Mesendoderm (in vitro differentiated cells): ENCODE results near the gene FAM25A.
"Not testable (repeated sequence)": the region's sequence is repeated elsewhere in the genome, so short reads cannot be mapped to it uniquely, and the experiment has no call there.

Source experiments
- DNase-seq: peaks from one replicate; pipeline ENCODE4 v3.0.0; 2013
- H2AK5ac ChIP-seq: 2 replicates; pipeline ENCODE4 v1.6.1; 2013; ENCODE audit warnings: low read length, inconsistent platforms
- H2BK120ac ChIP-seq: 2 replicates; pipeline ENCODE4 v1.6.1; 2013; ENCODE audit warnings: low read depth, mild to moderate bottlenecking, low read length, moderate library complexity, mixed read lengths
- H2BK15ac ChIP-seq: replicated peaks from 2 replicates; pipeline ENCODE4 v1.6.1; 2013; ENCODE audit warnings: low read depth, mild to moderate bottlenecking, moderate library complexity
- H2BK5ac ChIP-seq: 2 replicates; pipeline ENCODE4 v1.6.1; 2013; ENCODE audit warnings: low read length, inconsistent platforms
- H3K18ac ChIP-seq: 2 replicates; pipeline ENCODE4 v1.6.1; 2013; ENCODE audit warnings: mild to moderate bottlenecking, low read length, mixed read lengths
- H3K23ac ChIP-seq: one replicate; pipeline ENCODE4 v1.6.1; 2013; ENCODE audit warnings: low read length
- H3K27ac ChIP-seq: 2 replicates; pipeline ENCODE4 v1.5.1; 2013; ENCODE audit warnings: low read depth, mild to moderate bottlenecking, inconsistent platforms, low read length, moderate library complexity
- H3K27me3 ChIP-seq: 2 replicates; pipeline ENCODE4 v1.6.1; 2013; ENCODE audit warnings: low read length, control low read depth, mild to moderate bottlenecking, inconsistent platforms; ENCODE audit not compliant: insufficient read depth, poor library complexity
- H3K36me3 ChIP-seq: 2 replicates; pipeline ENCODE4 v1.6.1; 2013; ENCODE audit warnings: low read length, inconsistent platforms; ENCODE audit not compliant: control insufficient read depth, insufficient read depth
- H3K4ac ChIP-seq: one replicate; pipeline ENCODE4 v1.6.1; 2013; ENCODE audit warnings: low read depth, mild to moderate bottlenecking, low read length, moderate library complexity
- H3K4me1 ChIP-seq: 2 replicates; pipeline ENCODE4 v1.6.1; 2013; ENCODE audit warnings: low read depth, low read length, inconsistent platforms; ENCODE audit not compliant: control insufficient read depth
- H3K4me2 ChIP-seq: 2 replicates; pipeline ENCODE4 v1.6.1; 2013; ENCODE audit warnings: low read length
- H3K4me3 ChIP-seq: 2 replicates; pipeline ENCODE4 v1.5.1; 2013; ENCODE audit warnings: mild to moderate bottlenecking, low read length
- H3K56ac ChIP-seq: one replicate; pipeline ENCODE4 v1.6.1; 2013; ENCODE audit warnings: low read length
- H3K79me1 ChIP-seq: 2 replicates; pipeline ENCODE4 v1.6.1; 2013; ENCODE audit warnings: low read length, inconsistent platforms
- H3K79me2 ChIP-seq: 2 replicates; pipeline ENCODE4 v1.6.1; 2013; ENCODE audit warnings: mild to moderate bottlenecking, low read length; ENCODE audit not compliant: control insufficient read depth, insufficient read depth
- H3K9ac ChIP-seq: 2 replicates; pipeline ENCODE4 v1.6.1; 2013; ENCODE audit warnings: low read length, inconsistent platforms
- H4K5ac ChIP-seq: one replicate; pipeline ENCODE4 v1.6.1; 2013; ENCODE audit warnings: low read length
- H4K8ac ChIP-seq: one replicate; pipeline ENCODE4 v1.6.1; 2013; ENCODE audit warnings: low read depth, mild to moderate bottlenecking, control low read depth, low read length, moderate library complexity
- WGBS: extraction: QIAGEN DNeasy Blood & Tissue Kit; methylation state at CpG from one replicate; pipeline ENCODE4 v1.1.7; 2013; ENCODE audit warnings: low lambda C conversion rate, missing lambda C conversion rate; ENCODE audit not compliant: insufficient coverage; ENCODE audit errors: extremely low coverage; 5-methylcytosine and 5-hydroxymethylcytosine counted together

FAM25A gene

DNA sequence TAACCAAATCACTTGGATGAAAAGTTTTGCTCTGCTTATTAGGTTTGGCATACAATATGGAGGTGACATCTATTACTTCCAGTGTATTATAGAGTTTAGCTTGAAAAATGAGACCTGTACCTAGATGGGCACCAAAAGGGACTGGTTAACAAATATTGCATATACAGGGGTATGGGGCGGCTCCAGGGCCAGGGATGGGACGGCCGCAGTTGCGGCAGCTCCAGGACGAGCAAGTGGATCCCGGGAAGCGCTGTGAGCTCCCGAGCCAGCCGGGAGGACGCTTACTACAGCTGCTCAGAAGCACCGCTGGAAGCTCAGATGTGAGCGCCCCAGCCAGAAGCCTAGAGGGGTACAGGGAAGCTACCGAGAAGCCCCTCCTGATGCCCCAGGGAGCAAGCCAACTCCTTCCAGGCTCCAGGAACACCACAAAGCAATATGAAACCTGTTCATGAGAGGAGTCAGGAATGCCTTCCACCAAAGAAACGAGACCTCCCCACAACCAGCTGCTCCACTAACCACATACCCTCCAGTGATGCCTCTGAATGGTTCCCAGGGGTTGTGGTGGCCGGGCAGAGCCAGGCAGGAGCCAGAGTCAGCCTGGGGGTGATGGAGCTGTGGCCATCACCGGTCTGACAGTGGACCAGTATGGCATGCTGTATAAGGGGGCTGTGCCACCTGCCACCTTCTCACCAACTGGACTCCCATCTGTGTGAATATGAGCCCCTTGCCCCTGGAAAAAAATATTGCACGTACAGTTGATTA, 6.8 kb downstream of the FAM25A start:
- not testable (repeated sequence) for H3K4me1 ChIP-seq, H3K36me3 ChIP-seq, H3K79me2 ChIP-seq, H4K5ac ChIP-seq, DNase-seq, H3K4me3 ChIP-seq, H4K8ac ChIP-seq, H2BK5ac ChIP-seq, H2BK15ac ChIP-seq, H3K27ac ChIP-seq, H3K27me3 ChIP-seq, H3K79me1 ChIP-seq, H3K4me2 ChIP-seq, H3K56ac ChIP-seq, H2AK5ac ChIP-seq, H3K9ac ChIP-seq, H3K23ac ChIP-seq, H2BK120ac ChIP-seq
- peak overlapping the region; percentile 14 for H3K18ac ChIP-seq
- whole genome bisulfite sequencing, result no CpG with 5 or more reads among the region's 17 CpGs
- peak overlapping the region; percentile 65 for H3K4ac ChIP-seq

DNA sequence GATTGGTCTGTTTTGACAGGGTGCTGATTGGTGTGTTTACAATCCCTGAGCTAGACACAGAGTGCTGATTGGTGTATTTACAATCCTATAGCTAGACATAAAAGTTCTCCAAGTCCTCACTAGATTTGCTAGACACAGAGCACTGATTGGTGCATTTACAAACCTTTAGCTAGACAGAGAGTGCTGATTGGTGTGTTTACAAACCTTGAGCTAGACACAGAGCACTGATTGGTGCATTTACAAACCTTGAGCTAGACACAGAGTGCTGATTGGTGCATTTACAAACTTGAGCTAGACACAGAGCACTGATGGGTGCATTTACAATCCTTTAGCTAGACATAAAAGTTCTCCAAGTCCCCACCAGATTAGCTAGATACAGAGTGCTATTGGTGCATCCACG, 10.3 kb downstream of the FAM25A start:
- H2AK5ac ChIP-seq, H3K23ac ChIP-seq, H3K27me3 ChIP-seq, H3K27ac ChIP-seq, H3K4me3 ChIP-seq, H2BK15ac ChIP-seq, H3K18ac ChIP-seq, H4K8ac ChIP-seq, H3K9ac ChIP-seq, H3K79me2 ChIP-seq, H4K5ac ChIP-seq, H3K4ac ChIP-seq, H2BK5ac ChIP-seq, H3K4me1 ChIP-seq, H3K36me3 ChIP-seq, H3K4me2 ChIP-seq, H3K56ac ChIP-seq, H3K79me1 ChIP-seq, H2BK120ac ChIP-seq, DNase-seq: not testable (repeated sequence)
- WGBS, result no CpG with 5 or more reads among the region's 1 CpG

GRCh38 chr10:87030912-87031635, 11.0 kb downstream of the FAM25A start:
- DNase-seq, result peak; percentile 10
- H3K4me3 ChIP-seq, result no peak overlapping the region
- H3K27me3 ChIP-seq, result no peaks in the 10 kb centered on the region
- no peak overlapping the region for H3K18ac ChIP-seq
- H3K79me2 ChIP-seq, result no peaks in the 10 kb centered on the region
- no peak overlapping the region for H3K23ac ChIP-seq
- no peak overlapping the region for H3K4ac ChIP-seq
- H4K8ac ChIP-seq, result no peak overlapping the region
- H3K27ac ChIP-seq, result no peak overlapping the region
- no peak overlapping the region for H2AK5ac ChIP-seq
- no peak overlapping the region for H2BK15ac ChIP-seq
- H2BK5ac ChIP-seq, result no peak overlapping the region
- H3K4me1 ChIP-seq, result peaks cover 1% of the 10 kb centered on the region
- H4K5ac ChIP-seq, result no peak overlapping the region
- no peak overlapping the region for H3K56ac ChIP-seq
- H3K9ac ChIP-seq, result no peak overlapping the region
- H3K36me3 ChIP-seq, result no peaks in the 10 kb centered on the region
- WGBS, result no CpG with 5 or more reads among the region's 28 CpGs
- no peak overlapping the region for H3K4me2 ChIP-seq
- H3K79me1 ChIP-seq, result no peaks in the 10 kb centered on the region
- no peak overlapping the region for H2BK120ac ChIP-seq

GRCh38 chr10:87036623-87037022, 16.5 kb downstream of the FAM25A start:
- WGBS, result no CpG with 5 or more reads among the region's 1 CpG
- no peak overlapping the region for H2BK120ac ChIP-seq
- no peak overlapping the region for H3K23ac ChIP-seq

DNA sequence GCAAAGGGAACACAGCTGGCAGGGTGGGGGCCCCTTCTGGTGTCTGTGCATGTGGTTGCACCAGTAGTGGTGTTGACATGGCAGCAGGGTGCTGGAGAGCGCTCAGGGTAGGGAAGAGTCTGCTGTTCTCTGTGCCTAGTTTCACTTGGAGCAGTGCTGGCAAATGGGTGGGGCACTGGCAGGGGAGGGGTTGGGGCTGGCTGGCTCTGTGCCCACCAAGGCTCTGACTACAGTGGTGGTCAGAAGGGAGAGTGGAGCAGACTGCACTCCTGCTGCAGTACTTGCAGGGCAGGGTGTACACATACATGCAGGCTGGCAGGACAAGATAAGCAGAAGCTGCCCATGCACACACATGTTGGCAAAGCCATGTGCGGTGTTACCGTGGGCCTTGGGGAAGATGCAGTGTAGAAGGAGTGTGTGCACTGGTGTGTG, 18.2 kb downstream of the FAM25A start:
- H3K4me2 ChIP-seq, result no peak overlapping the region
- H3K56ac ChIP-seq, result no peak overlapping the region
- H3K27ac ChIP-seq, result no peak overlapping the region
- no peak overlapping the region for H4K5ac ChIP-seq
- no peak overlapping the region for H2BK120ac ChIP-seq
- DNase-seq, result no peak
- no peak overlapping the region for H3K23ac ChIP-seq
- no peaks in the 10 kb centered on the region for H3K4me1 ChIP-seq
- H4K8ac ChIP-seq, result no peak overlapping the region
- H3K18ac ChIP-seq, result no peak overlapping the region
- H3K9ac ChIP-seq, result no peak overlapping the region
- WGBS, result no CpG with 5 or more reads among the region's 3 CpGs
- no peaks in the 10 kb centered on the region for H3K36me3 ChIP-seq
- no peak overlapping the region for H3K4me3 ChIP-seq
- no peaks in the 10 kb centered on the region for H3K79me2 ChIP-seq
- H3K27me3 ChIP-seq, result no peaks in the 10 kb centered on the region
- H2BK15ac ChIP-seq, result no peak overlapping the region
- H3K4ac ChIP-seq, result no peak overlapping the region
- H3K79me1 ChIP-seq, result no peaks in the 10 kb centered on the region
- H2AK5ac ChIP-seq, result no peak overlapping the region
- H2BK5ac ChIP-seq, result no peak overlapping the region

More at GRCh38 chr10:87036623-87037022, 16.5 kb downstream of the FAM25A start:
- H3K4me3 ChIP-seq, result no peak overlapping the region
- no peaks in the 10 kb centered on the region for H3K79me1 ChIP-seq
- H4K5ac ChIP-seq, result no peak overlapping the region
- H3K79me2 ChIP-seq, result no peaks in the 10 kb centered on the region
- no peak overlapping the region for H2AK5ac ChIP-seq
- H3K36me3 ChIP-seq, result no peaks in the 10 kb centered on the region
- H4K8ac ChIP-seq, result no peak overlapping the region
- no peak overlapping the region for H3K9ac ChIP-seq
- H3K4me1 ChIP-seq, result no peaks in the 10 kb centered on the region
- H3K4ac ChIP-seq, result no peak overlapping the region
- H3K27me3 ChIP-seq, result no peaks in the 10 kb centered on the region
- H3K18ac ChIP-seq, result no peak overlapping the region
- H3K56ac ChIP-seq, result no peak overlapping the region
- no peak overlapping the region for H3K4me2 ChIP-seq
- no peak overlapping the region for H2BK15ac ChIP-seq
- DNase-seq, result no peak
- no peak overlapping the region for H2BK5ac ChIP-seq
- no peak overlapping the region for H3K27ac ChIP-seq
